GM10266 (cell line): ENCODE measurements around the gene ERC2.

Experiments
- DNase-seq: peaks from one replicate; pipeline ENCODE4 v3.0.0; 2012; ENCODE audit errors: extremely low spot score
- TF ChIP-seq, protein P1 (sequence below): IDR thresholded peaks from 2 replicates; pipeline ENCODE4 v1.5.1; 2012; ENCODE audit warnings: mild to moderate bottlenecking, low read depth; ENCODE audit not compliant: control insufficient read depth, insufficient read depth; ENCODE audit errors: missing control alignments

The ERC2 gene

DNA sequence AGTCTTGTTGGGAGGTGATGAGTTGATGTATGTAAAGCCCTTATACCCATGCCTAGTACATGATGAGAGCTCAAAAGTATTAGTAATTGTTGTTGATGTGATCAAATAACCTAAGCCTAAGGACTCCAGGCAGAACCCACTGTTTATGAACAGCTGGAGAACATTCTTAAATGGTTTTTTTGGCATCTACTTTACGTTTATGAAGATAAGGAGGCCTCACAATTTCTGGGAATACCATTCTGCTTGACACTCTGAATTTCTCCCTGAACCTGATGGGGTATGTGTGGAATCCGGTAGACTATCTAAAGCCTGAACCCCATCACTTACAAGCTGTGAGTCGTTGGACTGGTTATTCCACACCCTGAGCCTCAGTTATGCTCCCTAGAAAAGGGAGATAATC is 736.5 kb downstream of the ERC2 start:
- TF ChIP-seq, protein P1, sequence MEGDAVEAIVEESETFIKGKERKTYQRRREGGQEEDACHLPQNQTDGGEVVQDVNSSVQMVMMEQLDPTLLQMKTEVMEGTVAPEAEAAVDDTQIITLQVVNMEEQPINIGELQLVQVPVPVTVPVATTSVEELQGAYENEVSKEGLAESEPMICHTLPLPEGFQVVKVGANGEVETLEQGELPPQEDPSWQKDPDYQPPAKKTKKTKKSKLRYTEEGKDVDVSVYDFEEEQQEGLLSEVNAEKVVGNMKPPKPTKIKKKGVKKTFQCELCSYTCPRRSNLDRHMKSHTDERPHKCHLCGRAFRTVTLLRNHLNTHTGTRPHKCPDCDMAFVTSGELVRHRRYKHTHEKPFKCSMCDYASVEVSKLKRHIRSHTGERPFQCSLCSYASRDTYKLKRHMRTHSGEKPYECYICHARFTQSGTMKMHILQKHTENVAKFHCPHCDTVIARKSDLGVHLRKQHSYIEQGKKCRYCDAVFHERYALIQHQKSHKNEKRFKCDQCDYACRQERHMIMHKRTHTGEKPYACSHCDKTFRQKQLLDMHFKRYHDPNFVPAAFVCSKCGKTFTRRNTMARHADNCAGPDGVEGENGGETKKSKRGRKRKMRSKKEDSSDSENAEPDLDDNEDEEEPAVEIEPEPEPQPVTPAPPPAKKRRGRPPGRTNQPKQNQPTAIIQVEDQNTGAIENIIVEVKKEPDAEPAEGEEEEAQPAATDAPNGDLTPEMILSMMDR = no peak
- no peak for DNase-seq

DNA sequence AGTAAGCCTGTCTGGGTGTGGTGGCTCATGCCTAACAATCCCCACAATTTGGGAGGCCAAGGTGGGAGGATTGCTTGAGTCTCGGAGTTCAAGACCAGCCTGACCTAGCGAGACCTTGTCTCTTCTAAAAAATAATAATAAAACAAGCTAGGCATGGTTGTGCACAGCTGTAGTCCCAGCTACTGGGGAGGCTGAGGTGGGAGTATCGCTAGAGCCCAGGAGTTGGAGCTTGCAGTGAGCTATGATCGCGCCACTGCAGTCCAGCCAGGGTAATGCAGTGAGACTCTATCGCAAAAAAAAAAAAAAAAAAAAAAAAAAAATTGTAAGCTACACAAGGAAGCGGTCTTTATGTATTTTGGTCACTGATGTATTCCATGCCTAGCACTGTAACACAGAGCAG is 738.7 kb downstream of the ERC2 start:
- DNase-seq = no peak
- TF ChIP-seq, protein P1 = no peak

DNA sequence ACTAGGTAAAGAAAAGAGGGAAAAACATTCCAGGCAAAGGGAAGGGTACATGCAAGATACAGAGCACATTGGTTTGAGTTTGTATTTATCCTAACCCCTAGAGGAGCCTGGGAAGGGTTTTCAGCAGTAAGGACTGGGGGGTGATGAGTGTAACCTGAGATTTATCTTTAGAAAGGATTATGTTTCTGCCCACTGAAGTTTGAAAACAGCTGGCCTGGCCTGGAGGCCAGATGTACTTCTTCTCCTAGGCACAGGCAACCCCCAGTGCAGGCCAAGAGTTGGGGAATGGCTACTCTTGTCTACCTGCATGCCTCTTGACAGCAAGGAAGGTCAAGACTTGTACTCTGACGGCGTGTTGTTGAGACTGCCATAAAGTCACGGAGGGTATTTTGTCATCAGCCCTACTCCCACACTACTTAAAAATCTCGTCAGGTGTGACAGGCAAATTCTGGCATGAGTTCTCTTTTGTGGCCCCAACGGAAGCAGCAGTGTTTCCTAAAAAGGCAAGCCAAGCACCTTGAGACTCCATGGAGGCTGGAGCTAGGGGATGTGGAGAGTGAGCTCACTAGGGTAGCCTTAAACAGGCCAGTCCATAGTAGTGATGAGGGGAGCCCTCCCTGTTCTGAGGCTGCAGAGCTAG is 739.7 kb downstream of the ERC2 start:
- TF ChIP-seq, protein P1 = no peak
- no peak for DNase-seq

DNA sequence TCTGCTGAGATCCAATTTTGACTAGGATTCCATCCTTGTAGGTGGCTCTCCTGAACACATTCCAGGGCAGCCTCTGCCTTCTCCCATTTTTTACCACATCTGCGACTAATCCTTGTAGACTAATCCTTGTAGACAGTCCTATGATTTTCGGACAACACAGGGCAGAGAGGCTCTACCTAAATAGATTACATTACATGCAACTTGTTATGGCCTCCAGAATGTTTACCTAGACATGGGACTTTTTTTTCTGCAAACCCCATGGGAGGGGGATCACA is 741.8 kb downstream of the ERC2 start:
- TF ChIP-seq, protein P1 = no peak
- DNase-seq = no peak

DNA sequence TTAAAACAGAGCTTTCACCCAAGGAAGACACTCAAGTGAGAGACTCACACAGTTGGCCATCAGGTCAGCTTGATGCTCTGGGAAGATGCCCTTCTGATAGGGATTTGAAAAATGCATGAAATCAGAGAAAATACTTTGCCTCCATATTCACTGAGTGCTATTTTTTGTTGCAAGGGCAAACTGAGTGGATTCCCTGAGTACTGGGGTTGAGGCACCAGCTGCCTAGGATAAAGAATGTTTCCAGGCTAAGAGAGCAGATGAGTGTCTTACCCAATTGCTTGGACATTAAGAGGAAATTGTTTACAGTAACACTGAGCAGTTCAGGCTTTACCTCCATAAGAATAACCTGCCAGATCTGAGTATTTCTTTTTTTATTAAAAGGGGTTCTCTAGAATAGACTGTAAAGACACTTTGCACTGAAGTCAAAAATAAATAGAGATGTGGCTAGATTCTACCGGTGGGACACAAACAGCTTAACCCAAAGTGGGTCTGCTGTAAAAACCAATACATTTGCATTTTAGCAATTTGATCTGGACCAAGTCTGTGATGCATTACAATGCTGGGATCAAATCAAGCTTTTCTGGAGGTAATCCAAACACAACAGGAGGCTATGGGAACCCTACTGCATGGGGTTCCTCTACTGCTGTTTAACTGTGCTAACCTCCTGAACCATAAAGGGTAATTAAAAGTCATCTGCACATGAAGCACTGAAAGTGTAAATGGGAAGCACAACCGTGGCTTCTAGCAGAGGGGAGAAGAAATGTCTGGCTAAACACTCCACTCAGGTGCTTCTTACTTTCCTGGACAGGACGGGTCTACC is 742.4 kb downstream of the ERC2 start:
- no peak for DNase-seq
- TF ChIP-seq, protein P1 = no peak

DNA sequence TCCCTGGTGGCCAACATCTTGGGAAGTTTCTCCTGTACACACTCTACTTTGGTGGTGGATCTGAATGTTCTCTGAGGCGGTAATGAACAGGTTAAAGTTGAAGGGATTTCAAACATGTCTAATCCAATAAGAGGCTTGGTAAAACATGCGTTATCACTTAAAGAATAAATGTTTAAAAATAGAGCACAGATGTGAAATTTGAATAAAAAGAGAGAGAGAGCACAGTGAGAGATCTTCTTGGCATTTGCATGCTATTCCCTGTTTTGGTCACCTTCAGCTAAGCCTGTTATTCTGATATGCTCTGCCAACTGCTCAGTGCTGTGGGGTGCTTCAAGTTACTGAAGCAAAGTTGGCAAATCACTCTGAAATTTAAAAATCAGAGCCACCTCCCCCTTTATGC is 743.4 kb downstream of the ERC2 start:
- DNase-seq = no peak
- TF ChIP-seq, protein P1 = no peak

DNA sequence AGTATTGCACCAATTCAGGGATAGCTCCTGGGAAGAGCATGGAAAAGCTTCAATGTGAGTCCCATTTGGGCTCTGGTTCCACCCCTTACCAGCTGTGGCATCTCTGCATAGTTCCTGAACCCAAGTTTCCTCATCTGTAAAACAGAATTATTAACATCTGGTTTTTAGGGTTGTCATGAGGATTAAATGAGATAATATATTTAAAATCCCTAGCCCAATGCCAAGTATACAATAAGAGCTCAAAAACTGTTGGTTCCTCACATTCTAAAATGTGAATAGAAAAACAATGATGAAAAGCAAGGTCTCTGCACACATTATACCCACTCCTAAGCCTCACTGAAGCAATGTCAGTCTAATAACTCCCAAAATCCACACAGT is 743.9 kb downstream of the ERC2 start:
- DNase-seq = no peak
- TF ChIP-seq, protein P1 = no peak
